HepG2 (cell line): Measurements from ENCODE around the gene AFF1. TPM values are rescaled to one million over a fixed set of nuclear protein-coding genes. Genes with fewer than 3 reads are reported as not detected.

Experiments used
- DR1 ChIP-seq: sonication (generic); formaldehyde crosslinking; IDR thresholded peaks from 2 replicates; pipeline ENCODE4 v1.8.0; 2021; ENCODE audit warnings: mild to moderate bottlenecking, missing genetic modification reagents, inconsistent platforms
- ETV6 ChIP-seq: sonication (generic); formaldehyde crosslinking; conservative IDR thresholded peaks from 2 replicates; pipeline ENCODE4 v1.4.0; 2020; ENCODE audit warnings: missing genetic modification reagents
- FOSL1 ChIP-seq: sonication (generic); formaldehyde crosslinking; IDR thresholded peaks from 2 replicates; pipeline ENCODE4 v1.9.0; 2021; ENCODE audit warnings: missing genetic modification reagents, borderline replicate concordance
- FOXA1 ChIP-seq, 2 experiments: fragments of 450-650 bp in 1 of 2; sonication (generic) in 1 of 2; formaldehyde crosslinking in 1 of 2; IDR thresholded peaks; 2 replicates each; pipeline versions ENCODE4 v1.4.0 to v1.6.1; 2016 to 2020; ENCODE audit warnings: missing genetic modification reagents in 1 of 2
- JARID2 ChIP-seq: sonication (generic); formaldehyde crosslinking; IDR thresholded peaks from 2 replicates; pipeline ENCODE4 v1.8.1; 2023; ENCODE audit warnings: missing genetic modification reagents, inconsistent platforms; ENCODE audit not compliant: insufficient replicate concordance
- JUND ChIP-seq: sonication (generic); formaldehyde crosslinking; IDR thresholded peaks from 2 replicates; pipeline ENCODE4 v1.8.0; 2022; ENCODE audit warnings: mild to moderate bottlenecking, missing genetic modification reagents
- KLF9 ChIP-seq: IDR thresholded peaks from 2 replicates; pipeline ENCODE4 v1.6.1; 2016; ENCODE audit warnings: low read depth
- MAFK ChIP-seq, 2 experiments: IDR thresholded peaks in 1 of 2; conservative IDR thresholded peaks in 1 of 2; 2 replicates each; pipeline ENCODE4 v1.6.1; 2011; ENCODE audit warnings: improper control_type of control experiment in 2 of 2, low read length in 2 of 2
- PHF8 ChIP-seq: sonication (generic); formaldehyde crosslinking; IDR thresholded peaks from 2 replicates; pipeline ENCODE4 v1.5.0; 2020; ENCODE audit warnings: missing genetic modification reagents
- POLR2AphosphoS5 ChIP-seq: IDR thresholded peaks from 2 replicates; pipeline ENCODE4 v1.6.1; 2012; ENCODE audit warnings: low read depth, low read length
- RBFOX2 ChIP-seq: fragments of 200-400 bp; formaldehyde crosslinking; IDR thresholded peaks from 2 replicates; pipeline ENCODE4 v1.6.1; 2017; ENCODE audit warnings: low read depth, mild to moderate bottlenecking, low read length
- SIX1 ChIP-seq: sonication (generic); formaldehyde crosslinking; IDR thresholded peaks from 2 replicates; pipeline ENCODE4 v1.4.0; 2020; ENCODE audit warnings: missing genetic modification reagents, borderline replicate concordance
- SP1 ChIP-seq, 2 experiments: fragments of 450-650 bp in 1 of 2; sonication (generic) in 1 of 2; formaldehyde crosslinking in 1 of 2; IDR thresholded peaks; 2 replicates each; pipeline versions ENCODE4 v1.4.0 to v1.6.1; 2016 to 2020; ENCODE audit warnings: missing genetic modification reagents in 1 of 2
- TCF12 ChIP-seq, 2 experiments: fragments of 450-650 bp in 1 of 2; sonication (generic) in 1 of 2; formaldehyde crosslinking in 1 of 2; IDR thresholded peaks; 2 replicates each; pipeline versions ENCODE4 v1.6.1 to v1.8.0; 2017 to 2022; ENCODE audit warnings: antibody characterized with exemption in 1 of 2, mild to moderate bottlenecking in 1 of 2, missing genetic modification reagents in 1 of 2, moderate library complexity in 1 of 2
- TMF1 ChIP-seq: sonication (generic); formaldehyde crosslinking; IDR thresholded peaks from 2 replicates; pipeline ENCODE4 v1.8.1; 2022; ENCODE audit warnings: low read depth, missing genetic modification reagents
- ZFP91 ChIP-seq: sonication (generic); formaldehyde crosslinking; IDR thresholded peaks from 2 replicates; pipeline ENCODE4 v1.9.0; 2022; ENCODE audit warnings: missing genetic modification reagents, mild to moderate bottlenecking, borderline replicate concordance
- ZNF44 ChIP-seq: sonication (generic); formaldehyde crosslinking; IDR thresholded peaks from 2 replicates; pipeline ENCODE4 v1.5.1; 2020; ENCODE audit warnings: mild to moderate bottlenecking, missing genetic modification reagents
- ZSCAN30 ChIP-seq: sonication (generic); formaldehyde crosslinking; IDR thresholded peaks from 2 replicates; pipeline ENCODE4 v1.5.0; 2020; ENCODE audit warnings: mild to moderate bottlenecking, missing genetic modification reagents
- polyA plus RNA-seq, 8 experiments: library from polyadenylated mRNA; depleted of rRNA in 3 of 8; stranded (reverse) in 7 of 8; unstranded in 1 of 8; fragments of >200 nt; fragmentation: Illumina TruSeq in 4 of 8; extraction: Trizol in 4 of 8; gene quantifications; 2 replicates each; pipeline versions ENCODE4 v1.2.1 to v1.2.3, GENCODE V29; 2011 to 2016; ENCODE audit warnings: low read depth in 4 of 8, missing spikeins in 1 of 8, mixed read lengths in 1 of 8; ENCODE audit not compliant: insufficient read depth in 1 of 8
- total RNA-seq, 5 experiments: library from RNA; depleted of rRNA; stranded (reverse); fragments of >200 nt; fragmentation: Illumina TruSeq; extraction: Trizol; gene quantifications; 2 replicates each; pipeline ENCODE4 v1.2.3, GENCODE V29; 2016; ENCODE audit warnings: low read depth in 1 of 5
- TF ChIP-seq, protein P1 (sequence below), 2 experiments: fragments of 450-650 bp in 1 of 2; sonication (generic) in 1 of 2; formaldehyde crosslinking; IDR thresholded peaks; 2 replicates each; pipeline versions ENCODE4 v1.5.0 to v1.8.0; 2020 to 2022; ENCODE audit warnings: mild to moderate bottlenecking in 1 of 2, missing genetic modification reagents in 1 of 2
- TF ChIP-seq, protein P2 (sequence below): sonication (generic); formaldehyde crosslinking; IDR thresholded peaks from 2 replicates; pipeline ENCODE4 v1.4.0; 2020; ENCODE audit warnings: missing genetic modification reagents

AFF1 gene
- total and polyA plus RNA-seq, 2 of the 13 experiments (the other 11 are each of a cell fraction or from before 2014, with no cell fraction given), result 15.5 to 15.9 TPM

GRCh38 chr4:86927843-86928395, 6.9 kb upstream of the AFF1 start (continued):
- TF ChIP-seq, protein P1, sequence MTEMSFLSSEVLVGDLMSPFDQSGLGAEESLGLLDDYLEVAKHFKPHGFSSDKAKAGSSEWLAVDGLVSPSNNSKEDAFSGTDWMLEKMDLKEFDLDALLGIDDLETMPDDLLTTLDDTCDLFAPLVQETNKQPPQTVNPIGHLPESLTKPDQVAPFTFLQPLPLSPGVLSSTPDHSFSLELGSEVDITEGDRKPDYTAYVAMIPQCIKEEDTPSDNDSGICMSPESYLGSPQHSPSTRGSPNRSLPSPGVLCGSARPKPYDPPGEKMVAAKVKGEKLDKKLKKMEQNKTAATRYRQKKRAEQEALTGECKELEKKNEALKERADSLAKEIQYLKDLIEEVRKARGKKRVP (CRISPR knock-in tag; IDR thresholded peaks at IDR 0.05), result no peak
- no peak for TF ChIP-seq KLF9 (CRISPR knock-in tag)
- TF ChIP-seq, protein P2, sequence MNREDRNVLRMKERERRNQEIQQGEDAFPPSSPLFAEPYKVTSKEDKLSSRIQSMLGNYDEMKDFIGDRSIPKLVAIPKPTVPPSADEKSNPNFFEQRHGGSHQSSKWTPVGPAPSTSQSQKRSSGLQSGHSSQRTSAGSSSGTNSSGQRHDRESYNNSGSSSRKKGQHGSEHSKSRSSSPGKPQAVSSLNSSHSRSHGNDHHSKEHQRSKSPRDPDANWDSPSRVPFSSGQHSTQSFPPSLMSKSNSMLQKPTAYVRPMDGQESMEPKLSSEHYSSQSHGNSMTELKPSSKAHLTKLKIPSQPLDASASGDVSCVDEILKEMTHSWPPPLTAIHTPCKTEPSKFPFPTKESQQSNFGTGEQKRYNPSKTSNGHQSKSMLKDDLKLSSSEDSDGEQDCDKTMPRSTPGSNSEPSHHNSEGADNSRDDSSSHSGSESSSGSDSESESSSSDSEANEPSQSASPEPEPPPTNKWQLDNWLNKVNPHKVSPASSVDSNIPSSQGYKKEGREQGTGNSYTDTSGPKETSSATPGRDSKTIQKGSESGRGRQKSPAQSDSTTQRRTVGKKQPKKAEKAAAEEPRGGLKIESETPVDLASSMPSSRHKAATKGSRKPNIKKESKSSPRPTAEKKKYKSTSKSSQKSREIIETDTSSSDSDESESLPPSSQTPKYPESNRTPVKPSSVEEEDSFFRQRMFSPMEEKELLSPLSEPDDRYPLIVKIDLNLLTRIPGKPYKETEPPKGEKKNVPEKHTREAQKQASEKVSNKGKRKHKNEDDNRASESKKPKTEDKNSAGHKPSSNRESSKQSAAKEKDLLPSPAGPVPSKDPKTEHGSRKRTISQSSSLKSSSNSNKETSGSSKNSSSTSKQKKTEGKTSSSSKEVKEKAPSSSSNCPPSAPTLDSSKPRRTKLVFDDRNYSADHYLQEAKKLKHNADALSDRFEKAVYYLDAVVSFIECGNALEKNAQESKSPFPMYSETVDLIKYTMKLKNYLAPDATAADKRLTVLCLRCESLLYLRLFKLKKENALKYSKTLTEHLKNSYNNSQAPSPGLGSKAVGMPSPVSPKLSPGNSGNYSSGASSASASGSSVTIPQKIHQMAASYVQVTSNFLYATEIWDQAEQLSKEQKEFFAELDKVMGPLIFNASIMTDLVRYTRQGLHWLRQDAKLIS (CRISPR knock-in tag), result no peak
- TF ChIP-seq PHF8 (CRISPR knock-in tag), result no peak
- TF ChIP-seq SP1 (IDR thresholded peaks at IDR 0.05), result no peak
- TF ChIP-seq SP1 (CRISPR knock-in tag; IDR thresholded peaks at IDR 0.05), result no peak
- no peak for TF ChIP-seq ZNF44
- TF ChIP-seq ETV6, result no peak
- TF ChIP-seq ZSCAN30 (CRISPR knock-in tag), result no peak
- no peak for TF ChIP-seq JUND (CRISPR knock-in tag)
- TF ChIP-seq TCF12 (IDR thresholded peaks at IDR 0.05), result no peak
- no peak for TF ChIP-seq TCF12 (CRISPR knock-in tag; IDR thresholded peaks at IDR 0.05)
- TF ChIP-seq RBFOX2, result no peak
- TF ChIP-seq SIX1 (CRISPR knock-in tag), result peak; percentile 89; the same call in 1 of the 2 replicates
- no peak for TF ChIP-seq POLR2AphosphoS5
- no peak for TF ChIP-seq JARID2 (CRISPR knock-in tag)
- TF ChIP-seq TMF1 (CRISPR knock-in tag), result no peak
- no peak for TF ChIP-seq ZFP91 (CRISPR knock-in tag)
- peak in 1 of 2 experiments; percentile 22; a peak in 2 of 4 replicates for TF ChIP-seq MAFK (conservative IDR thresholded peaks at IDR 0.05 in 1 of 2, IDR thresholded peaks at IDR 0.05 in 1 of 2; ENCODE audit: low read length in 2 of 2)
- peak; percentile 18; the same call in 1 of the 2 replicates for TF ChIP-seq FOSL1 (CRISPR knock-in tag)
- TF ChIP-seq DR1 (CRISPR knock-in tag), result no peak
- no peak for TF ChIP-seq FOXA1 (IDR thresholded peaks at IDR 0.05)
- peak; percentile 44; the same call in 1 of the 2 replicates for TF ChIP-seq FOXA1 (CRISPR knock-in tag; IDR thresholded peaks at IDR 0.05)
